Testis (tissue), 3 donors: ENCODE data around the gene ZIC2. TPM values are rescaled to one million over a fixed set of nuclear protein-coding genes. Genes with fewer than 3 reads are reported as not detected.

ENCODE experiments used
- DNase-seq: peaks from one replicate; pipeline ENCODE4 v3.0.0-alpha.2; 2019
- H3K27ac ChIP-seq, 2 donors: fragments of 200-600 bp; sonication (generic); one replicate each; pipeline ENCODE4 v1.5.1; 2019
- H3K27me3 ChIP-seq: fragments of 200-600 bp; sonication (generic); one replicate; pipeline ENCODE4 v1.5.1; 2019
- H3K36me3 ChIP-seq: fragments of 200-600 bp; sonication (generic); one replicate; pipeline ENCODE4 v1.5.1; 2017; ENCODE audit warnings: low read depth; ENCODE audit errors: missing control alignments
- H3K4me1 ChIP-seq: fragments of 200-600 bp; sonication (generic); one replicate; pipeline ENCODE4 v1.5.1; 2019
- H3K4me3 ChIP-seq, 2 donors: fragments of 200-600 bp; sonication (generic); one replicate each; pipeline ENCODE4 v1.5.1; 2017 to 2019
- H3K9me3 ChIP-seq: fragments of 200-600 bp; sonication (generic); one replicate; pipeline ENCODE4 v1.5.1; 2017
- CTCF ChIP-seq, 3 experiments: fragments of 450-650 bp in 2 of 3; fragments of 200-600 bp in 1 of 3; sonication (generic) in 1 of 3; IDR thresholded peaks; one replicate each; pipeline ENCODE4 v1.5.1; 2016 to 2019; ENCODE audit warnings: antibody characterized with exemption in 3 of 3, mild to moderate bottlenecking in 2 of 3, moderate library complexity in 1 of 3
- POLR2A ChIP-seq: fragments of 450-650 bp; IDR thresholded peaks from one replicate; pipeline ENCODE4 v1.6.1; 2017; ENCODE audit warnings: antibody characterized with exemption, mild to moderate bottlenecking, moderate library complexity
- WGBS, 2 donors: methylation state at CpG; one replicate each; pipeline ENCODE4 v1.1.5; 2018; 5-methylcytosine and 5-hydroxymethylcytosine counted together
- intact Hi-C: fragments of 100-400 bp; cut with DNase I; formaldehyde crosslinking; loops from one replicate; pipeline ENCODE4 v1.15.1; 2023; ENCODE audit warnings: low total_unique reads
- polyA plus RNA-seq: library from polyadenylated mRNA; stranded (reverse); fragments of 350-450 nt; fragmentation: Illumina TruSeq; extraction: RNeasy Lipid Tissue Mini Kit (QIAGEN cat#74804); gene quantifications from one replicate; pipeline ENCODE4 v1.2.3, GENCODE V29; 2014; ENCODE audit warnings: low read depth, low replicate concordance; ENCODE audit not compliant: insufficient read depth
- total RNA-seq, 2 donors: library from RNA; depleted of rRNA; stranded (reverse); fragments of >200 nt; gene quantifications; one replicate each; pipeline ENCODE4 v1.2.3, GENCODE V29; 2016

ZIC2 gene
- total and polyA plus RNA-seq, 3 donors from 2014 or later = 1.3 to 11.5 (median 6.9) TPM

GRCh38 chr13:99955107-99955746 lies 26.4 kb upstream of the ZIC2 start:
- no peak overlapping the region for H3K27ac ChIP-seq
- H3K9me3 ChIP-seq = no peaks in the 10 kb centered on the region
- no peak for DNase-seq
- no peaks in the 10 kb centered on the region for H3K36me3 ChIP-seq
- peaks cover 23% of the 10 kb centered on the region for H3K4me1 ChIP-seq
- peak overlapping the region in 1 of 2 donors; percentile 3 for H3K4me3 ChIP-seq
- H3K27me3 ChIP-seq = peaks cover 5% of the 10 kb centered on the region
- WGBS, 2 donors = 30 to 41% methylated on average over 17 to 21 of the region's 21 CpGs
- intact Hi-C loops = no loop called here
- TF ChIP-seq POLR2A (no peak), CTCF (IDR thresholded peaks at IDR 0.05) (no peak)

GRCh38 chr13:99955747-99956472 lies 25.7 kb upstream of the ZIC2 start:
- TF ChIP-seq CTCF (IDR thresholded peaks at IDR 0.05) (no peak), POLR2A (no peak)
- intact Hi-C loops = no loop called here
- DNase-seq = no peak
- Histone ChIP-seq H3K4me1 (peaks cover 23% of the 10 kb centered on the region), H3K27me3 (peaks cover 5% of the 10 kb centered on the region), H3K4me3 (peak overlapping the region; percentile 3 to 24), H3K27ac (no peak overlapping the region), H3K9me3 (no peaks in the 10 kb centered on the region), H3K36me3 (no peaks in the 10 kb centered on the region)
- 1 to 2% methylated on average over 27 to 57 of the region's 57 CpGs for WGBS, 2 donors

DNA sequence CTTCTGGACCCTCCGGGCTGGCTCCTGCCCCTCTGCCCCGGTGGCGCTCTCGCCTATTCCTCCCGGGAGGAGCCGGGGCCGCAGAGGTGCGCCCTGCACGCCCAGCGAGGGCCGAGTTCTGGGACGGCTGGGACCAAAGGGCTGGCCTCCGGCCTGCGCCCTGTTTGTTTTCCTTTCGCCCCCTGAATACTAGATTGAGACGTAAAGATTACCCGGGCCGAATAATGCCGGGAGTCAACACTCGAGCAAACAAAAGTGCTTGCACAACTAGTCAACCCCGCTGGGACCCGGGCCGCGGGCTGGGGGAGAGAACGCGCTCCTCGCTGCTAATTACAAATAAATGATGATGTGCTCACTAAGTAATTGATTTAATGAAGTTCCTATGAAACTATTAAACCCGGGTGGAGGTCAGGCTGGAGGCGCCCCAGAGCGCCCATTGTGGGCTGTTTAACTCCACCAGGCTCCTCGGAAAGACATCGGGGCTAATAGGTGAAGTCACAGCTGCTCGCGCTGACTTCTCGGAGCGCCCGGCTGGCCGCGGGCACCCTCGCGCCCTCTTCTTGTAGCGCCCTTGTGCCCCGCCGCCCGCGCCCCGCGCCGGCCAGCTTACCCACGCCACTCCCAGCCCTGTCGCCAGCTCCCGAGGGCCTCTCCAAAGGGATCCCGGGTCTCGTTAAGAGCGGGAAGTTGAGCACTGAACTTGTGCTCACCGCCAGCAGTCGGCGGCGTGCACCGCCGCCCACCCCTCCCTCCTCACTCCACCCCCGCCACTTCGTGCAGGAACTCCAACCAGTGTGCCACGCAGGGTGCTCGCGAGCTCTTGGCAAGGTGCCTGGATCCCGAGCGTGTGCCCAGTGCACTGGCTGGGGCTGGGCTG lies 24.9 kb upstream of the ZIC2 start:
- peak overlapping the region; percentile 3 to 24 for H3K4me3 ChIP-seq
- H3K4me1 ChIP-seq = peaks cover 23% of the 10 kb centered on the region
- H3K27ac ChIP-seq = no peak overlapping the region
- DNase-seq = no peak
- WGBS, 2 donors = 1% methylated on average over 36 to 68 of the region's 68 CpGs
- no peaks in the 10 kb centered on the region for H3K9me3 ChIP-seq
- intact Hi-C loops = no loop called here
- no peaks in the 10 kb centered on the region for H3K36me3 ChIP-seq
- TF ChIP-seq CTCF (IDR thresholded peaks at IDR 0.05) (no peak), POLR2A (no peak)
- peaks cover 5% of the 10 kb centered on the region for H3K27me3 ChIP-seq

- peaks cover 23% of the 10 kb centered on the region for H3K4me1 ChIP-seq
- H3K27me3 ChIP-seq = peaks cover 5% of the 10 kb centered on the region
- DNase-seq = no peak
- H3K9me3 ChIP-seq = no peaks in the 10 kb centered on the region
- TF ChIP-seq CTCF (IDR thresholded peaks at IDR 0.05) (no peak), POLR2A (no peak)
- H3K4me3 ChIP-seq = no peak overlapping the region
- H3K36me3 ChIP-seq = no peaks in the 10 kb centered on the region
- intact Hi-C loops = no loop called here
- 10 to 14% methylated on average over 35 of the region's 35 CpGs for WGBS, 2 donors
- H3K27ac ChIP-seq = no peak overlapping the region
Observed at GRCh38 chr13:99958406-99959126, 23.0 kb upstream of the ZIC2 start.
